Skeletal muscle satellite cell (primary cell): Measurements from ENCODE around the gene PGAP3.

Source experiments
- H3K27me3 ChIP-seq: 2 replicates; pipeline ENCODE4 v1.7.0; 2013; ENCODE audit warnings: low read length; ENCODE audit not compliant: control insufficient read depth, insufficient read depth
- H3K36me3 ChIP-seq: 2 replicates; pipeline ENCODE4 v1.7.0; 2013; ENCODE audit warnings: mild to moderate bottlenecking, control low read depth, low read length; ENCODE audit not compliant: insufficient read depth
- H3K4me1 ChIP-seq: 2 replicates; pipeline ENCODE4 v1.7.0; 2013; ENCODE audit warnings: low read length; ENCODE audit not compliant: control insufficient read depth, insufficient read depth
- H3K4me2 ChIP-seq: 2 replicates; pipeline ENCODE4 v1.7.0; 2013; ENCODE audit warnings: mild to moderate bottlenecking, low read length
- H3K4me3 ChIP-seq: 2 replicates; pipeline ENCODE4 v1.7.0; 2013; ENCODE audit warnings: low read length
- H3K9ac ChIP-seq: 2 replicates; pipeline ENCODE4 v1.7.0; 2013; ENCODE audit warnings: mild to moderate bottlenecking, low read depth, low read length, moderate library complexity
- H3K9me3 ChIP-seq: replicated peaks from 2 replicates; pipeline ENCODE4 v1.7.0; 2013; ENCODE audit warnings: mild to moderate bottlenecking, control low read depth, low read length

The PGAP3 gene

DNA sequence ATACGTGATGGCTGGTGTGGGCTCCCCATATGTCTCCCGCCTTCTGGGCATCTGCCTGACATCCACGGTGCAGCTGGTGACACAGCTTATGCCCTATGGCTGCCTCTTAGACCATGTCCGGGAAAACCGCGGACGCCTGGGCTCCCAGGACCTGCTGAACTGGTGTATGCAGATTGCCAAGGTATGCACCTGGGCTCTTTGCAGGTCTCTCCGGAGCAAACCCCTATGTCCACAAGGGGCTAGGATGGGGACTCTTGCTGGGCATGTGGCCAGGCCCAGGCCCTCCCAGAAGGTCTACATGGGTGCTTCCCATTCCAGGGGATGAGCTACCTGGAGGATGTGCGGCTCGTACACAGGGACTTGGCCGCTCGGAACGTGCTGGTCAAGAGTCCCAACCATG is 36.9 kb upstream of the PGAP3 start:
- no peak overlapping the region for H3K4me2 ChIP-seq
- H3K36me3 ChIP-seq: peaks cover 56% of the 10 kb centered on the region
- peaks cover 5% of the 10 kb centered on the region for H3K4me1 ChIP-seq
- no peak overlapping the region for H3K9ac ChIP-seq
- no peak overlapping the region for H3K4me3 ChIP-seq
- no peaks in the 10 kb centered on the region for H3K9me3 ChIP-seq
- no peaks in the 10 kb centered on the region for H3K27me3 ChIP-seq

DNA sequence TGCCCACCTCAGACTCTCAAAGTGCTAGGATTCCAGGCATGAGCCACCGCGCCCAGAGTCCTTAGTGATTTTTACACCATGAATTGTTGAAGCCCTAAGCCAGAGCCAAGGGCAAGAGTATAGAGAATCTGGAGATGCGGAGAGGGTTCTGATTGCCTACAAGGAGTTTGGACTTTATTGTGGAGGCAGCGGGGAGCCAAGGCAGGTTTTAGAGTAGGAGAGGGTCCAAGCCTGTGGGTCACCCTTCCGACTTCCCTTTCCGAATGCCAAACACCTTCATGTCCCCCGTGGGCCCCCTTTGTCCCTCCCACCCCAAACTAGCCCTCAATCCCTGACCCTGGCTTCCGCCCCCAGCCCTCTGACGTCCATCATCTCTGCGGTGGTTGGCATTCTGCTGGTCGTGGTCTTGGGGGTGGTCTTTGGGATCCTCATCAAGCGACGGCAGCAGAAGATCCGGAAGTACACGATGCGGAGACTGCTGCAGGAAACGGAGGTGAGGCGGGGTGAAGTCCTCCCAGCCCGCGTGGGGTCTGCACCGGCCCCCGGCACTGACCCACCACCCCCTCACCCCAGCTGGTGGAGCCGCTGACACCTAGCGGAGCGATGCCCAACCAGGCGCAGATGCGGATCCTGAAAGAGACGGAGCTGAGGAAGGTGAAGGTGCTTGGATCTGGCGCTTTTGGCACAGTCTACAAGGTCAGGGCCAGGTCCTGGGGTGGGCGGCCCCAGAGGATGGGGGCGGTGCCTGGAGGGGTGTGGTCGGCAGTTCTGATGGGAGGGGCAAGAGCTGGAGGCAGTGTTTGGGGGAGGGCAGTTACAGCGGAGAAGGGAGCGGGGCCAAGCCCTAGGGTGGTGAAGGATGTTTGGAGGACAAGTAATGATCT is 35.4 kb upstream of the PGAP3 start:
- Histone ChIP-seq H3K9ac (no peak overlapping the region), H3K4me1 (no peaks in the 10 kb centered on the region), H3K4me3 (no peak overlapping the region), H3K9me3 (no peaks in the 10 kb centered on the region), H3K27me3 (no peaks in the 10 kb centered on the region), H3K4me2 (no peak overlapping the region), H3K36me3 (peaks cover 58% of the 10 kb centered on the region)

- Histone ChIP-seq H3K4me3 (no peak overlapping the region), H3K4me1 (no peaks in the 10 kb centered on the region), H3K36me3 (peaks cover 56% of the 10 kb centered on the region), H3K9me3 (no peaks in the 10 kb centered on the region), H3K4me2 (no peak overlapping the region), H3K9ac (no peak overlapping the region), H3K27me3 (no peaks in the 10 kb centered on the region)
These were observed 34.2 kb upstream of the PGAP3 start for GRCh38 chr17:39722104-39722503.

DNA sequence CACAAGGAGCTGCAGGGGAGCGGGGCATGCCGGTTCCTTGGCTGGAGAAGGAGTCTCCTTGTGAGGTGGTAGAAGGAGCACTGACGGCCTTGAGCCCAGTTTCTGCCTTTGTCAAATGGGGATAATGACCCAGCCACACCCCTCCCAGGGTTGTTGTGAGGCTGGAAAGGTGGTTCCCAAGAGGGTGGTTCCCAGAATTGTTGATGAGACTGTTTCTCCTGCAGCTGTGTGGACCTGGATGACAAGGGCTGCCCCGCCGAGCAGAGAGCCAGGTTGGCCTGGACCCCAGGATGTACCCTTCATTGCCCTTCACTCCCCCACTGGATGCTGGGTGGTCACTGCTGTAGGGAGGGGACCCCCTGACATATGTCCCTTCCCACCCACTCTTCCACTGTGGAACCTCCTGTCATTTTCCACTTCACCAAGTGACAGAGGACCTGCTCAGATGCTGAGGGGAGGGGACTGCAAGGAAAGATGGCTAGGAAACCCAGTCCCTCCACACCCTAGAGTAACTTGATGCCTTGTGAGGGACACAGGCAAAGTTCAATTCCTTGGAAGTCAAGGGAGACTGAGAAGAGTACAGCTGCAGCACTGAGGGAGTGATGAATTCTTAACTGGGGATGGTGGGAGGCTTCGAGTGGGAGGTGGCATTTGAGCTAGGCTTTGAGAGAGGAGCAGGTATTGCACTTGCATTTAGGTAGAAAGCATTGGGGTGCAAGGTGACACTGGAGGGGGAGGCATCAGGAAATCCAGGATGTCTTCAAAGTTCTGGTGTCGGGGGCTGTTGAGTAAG is 31.9 kb upstream of the PGAP3 start:
- Histone ChIP-seq H3K9me3 (no peaks in the 10 kb centered on the region), H3K4me3 (no peak overlapping the region), H3K9ac (no peak overlapping the region), H3K4me1 (no peaks in the 10 kb centered on the region), H3K27me3 (no peaks in the 10 kb centered on the region), H3K36me3 (peaks cover 51% of the 10 kb centered on the region), H3K4me2 (no peak overlapping the region)

- H3K36me3 ChIP-seq: peaks cover 48% of the 10 kb centered on the region
These were observed 29.8 kb upstream of the PGAP3 start for GRCh38 chr17:39717660-39718059.

GRCh38 chr17:39716879-39717536 is 29.2 kb upstream of the PGAP3 start:
- no peak overlapping the region for H3K9ac ChIP-seq
- no peaks in the 10 kb centered on the region for H3K4me1 ChIP-seq
- no peak overlapping the region for H3K4me3 ChIP-seq
- peaks cover 45% of the 10 kb centered on the region for H3K36me3 ChIP-seq
- no peaks in the 10 kb centered on the region for H3K9me3 ChIP-seq
- no peaks in the 10 kb centered on the region for H3K27me3 ChIP-seq
- H3K4me2 ChIP-seq: no peak overlapping the region

More at GRCh38 chr17:39717660-39718059, 29.8 kb upstream of the PGAP3 start:
- H3K4me2 ChIP-seq: no peak overlapping the region
- H3K9me3 ChIP-seq: no peaks in the 10 kb centered on the region
- no peak overlapping the region for H3K4me3 ChIP-seq
- no peaks in the 10 kb centered on the region for H3K27me3 ChIP-seq
- H3K4me1 ChIP-seq: no peaks in the 10 kb centered on the region
- H3K9ac ChIP-seq: no peak overlapping the region

- Histone ChIP-seq H3K9me3 (no peaks in the 10 kb centered on the region), H3K4me3 (no peak overlapping the region), H3K36me3 (peaks cover 52% of the 10 kb centered on the region), H3K4me1 (no peaks in the 10 kb centered on the region), H3K9ac (no peak overlapping the region), H3K4me2 (no peak overlapping the region), H3K27me3 (no peaks in the 10 kb centered on the region)
These were observed 28.4 kb upstream of the PGAP3 start for GRCh38 chr17:39716073-39716818.

- no peaks in the 10 kb centered on the region for H3K9me3 ChIP-seq
- H3K4me1 ChIP-seq: no peaks in the 10 kb centered on the region
- no peak overlapping the region for H3K9ac ChIP-seq
- no peak overlapping the region for H3K4me2 ChIP-seq
- H3K4me3 ChIP-seq: no peak overlapping the region
- no peaks in the 10 kb centered on the region for H3K27me3 ChIP-seq
- peaks cover 57% of the 10 kb centered on the region for H3K36me3 ChIP-seq
These were observed 27.7 kb upstream of the PGAP3 start for GRCh38 chr17:39715375-39716072.

GRCh38 chr17:39714234-39714633 is 26.4 kb upstream of the PGAP3 start:
- peaks cover 58% of the 10 kb centered on the region for H3K36me3 ChIP-seq
- H3K4me2 ChIP-seq: no peak overlapping the region
- H3K27me3 ChIP-seq: no peaks in the 10 kb centered on the region
- H3K9ac ChIP-seq: no peak overlapping the region
- H3K9me3 ChIP-seq: no peaks in the 10 kb centered on the region
- no peaks in the 10 kb centered on the region for H3K4me1 ChIP-seq
- H3K4me3 ChIP-seq: no peak overlapping the region

DNA sequence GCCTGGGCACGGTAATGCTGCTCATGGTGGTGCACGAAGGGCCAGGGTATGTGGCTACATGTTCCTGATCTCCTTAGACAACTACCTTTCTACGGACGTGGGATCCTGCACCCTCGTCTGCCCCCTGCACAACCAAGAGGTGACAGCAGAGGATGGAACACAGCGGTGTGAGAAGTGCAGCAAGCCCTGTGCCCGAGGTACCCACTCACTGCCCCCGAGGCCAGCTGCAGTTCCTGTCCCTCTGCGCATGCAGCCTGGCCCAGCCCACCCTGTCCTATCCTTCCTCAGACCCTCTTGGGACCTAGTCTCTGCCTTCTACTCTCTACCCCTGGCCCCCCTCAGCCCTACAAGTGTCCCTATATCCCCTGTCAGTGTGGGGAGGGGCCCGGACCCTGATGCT is 24.0 kb upstream of the PGAP3 start:
- Histone ChIP-seq H3K27me3 (no peaks in the 10 kb centered on the region), H3K9me3 (no peaks in the 10 kb centered on the region), H3K36me3 (peaks cover 57% of the 10 kb centered on the region)

More for the DNA sequence above, 24.0 kb upstream of the PGAP3 start:
- Histone ChIP-seq H3K4me3 (no peak overlapping the region), H3K9ac (no peak overlapping the region), H3K4me2 (no peak overlapping the region), H3K4me1 (no peaks in the 10 kb centered on the region)
